DLD1 (cell line): Measurements from ENCODE around the gene GTF2H4.

Experiments
- in situ Hi-C: cut with HindIII; loops from 2 replicates; pipeline ENCODE4 v1.10.0; 2017; ENCODE audit warnings: low sequenced_read_pairs

The GTF2H4 gene

DNA sequence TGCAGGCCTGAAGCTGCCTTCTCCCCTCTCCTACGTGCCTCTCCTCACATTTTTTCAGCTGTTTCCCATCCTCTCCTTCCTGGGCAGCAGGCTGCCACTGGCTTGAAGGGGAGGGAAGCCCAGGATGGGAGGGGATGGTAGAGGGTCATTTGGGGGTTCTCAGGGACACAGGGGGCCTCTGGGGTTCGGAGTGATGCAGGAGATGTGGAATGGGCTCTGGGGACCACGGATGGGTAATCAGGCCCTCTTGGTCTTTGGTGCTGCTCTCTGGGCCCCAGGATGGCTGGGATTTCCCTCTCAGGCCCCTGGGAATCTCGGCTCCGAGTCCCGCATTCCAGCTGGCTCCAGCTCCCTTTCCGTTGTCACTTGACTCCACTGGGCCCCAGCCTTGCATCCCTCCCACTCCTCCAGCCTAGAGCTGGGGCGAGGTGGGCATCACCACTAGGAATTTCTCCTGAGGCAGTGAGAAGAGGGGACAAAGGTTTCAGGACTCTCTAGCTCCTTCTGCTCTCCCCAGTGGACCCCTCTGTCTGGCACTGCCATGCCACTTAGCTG is 25.7 kb upstream of the GTF2H4 start:
- in situ Hi-C loops: loop anchor here (25.0 kb wide), 1 partner anchor 145 kb away; the partner anchor contains the start of genes FLOT1 and IER3

DNA sequence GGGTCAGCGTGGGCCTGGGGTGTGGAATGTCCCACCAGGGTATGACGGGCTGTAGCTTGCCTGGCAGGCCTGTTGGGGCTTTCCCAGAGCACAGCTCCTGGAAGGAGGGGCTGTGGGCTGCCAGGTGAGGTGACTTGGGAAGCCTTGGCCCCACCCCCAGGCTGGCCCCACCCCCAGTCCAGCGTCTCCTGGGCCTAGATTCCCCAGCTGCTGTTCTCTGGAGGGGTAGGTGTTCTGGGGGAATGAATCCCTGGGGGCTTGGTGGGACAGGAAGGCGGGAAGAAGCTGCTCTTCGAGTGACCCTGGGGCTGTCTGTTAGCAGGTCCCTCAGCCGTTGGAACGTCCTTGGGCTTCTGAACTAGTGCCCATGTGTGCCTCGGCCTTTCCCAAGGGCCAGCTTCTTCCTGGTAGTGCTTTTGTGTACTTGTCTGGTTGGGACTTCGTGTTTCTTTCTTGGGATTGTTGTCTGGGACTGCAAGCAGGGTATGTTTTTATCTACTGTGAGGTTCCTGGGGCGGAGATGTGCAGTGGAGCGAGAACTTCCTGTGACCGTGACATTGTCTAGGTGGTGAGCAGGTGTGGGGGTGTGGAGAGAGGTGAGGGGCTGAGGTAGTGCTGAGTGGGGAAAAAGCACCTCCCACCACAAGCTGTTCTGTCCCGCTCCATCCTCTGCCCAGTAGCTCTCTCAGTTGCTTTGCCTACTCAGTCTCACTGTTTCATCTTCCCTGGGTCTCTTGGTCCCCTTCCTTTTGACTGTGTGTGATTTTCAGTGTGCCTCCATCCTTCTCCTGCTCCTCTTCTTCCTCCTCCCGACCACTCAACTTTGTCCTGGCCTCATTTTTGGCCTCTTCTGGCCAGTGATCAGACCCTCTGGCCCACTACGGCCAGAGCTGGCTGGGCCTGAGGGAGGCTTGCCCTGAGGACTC is 25.0 kb upstream of the GTF2H4 start:
- in situ Hi-C loops: loop anchor here (25.0 kb wide), 1 partner anchor 146 kb away; the partner anchor contains the start of genes FLOT1 and IER3

- in situ Hi-C loops: loop anchor here (25.0 kb wide), 1 partner anchor 147 kb away; the partner anchor contains the start of genes FLOT1 and IER3
Measured at GRCh38 chr6:30883685-30884520, 24.1 kb upstream of the GTF2H4 start, which contains the start of gene DDR1. Gene DDR1 (plus strand): TSS chr6:30884519. CDS start chr6:30888730, 4,211 bp downstream.

GRCh38 chr6:30884521-30885480 is 23.2 kb upstream of the GTF2H4 start:
- in situ Hi-C loops: loop anchor here (25.0 kb wide), 1 partner anchor 148 kb away; the partner anchor contains the start of genes FLOT1 and IER3

- in situ Hi-C loops: loop anchor here (25.0 kb wide), 1 partner anchor 148 kb away; the partner anchor contains the start of genes FLOT1 and IER3
Measured at GRCh38 chr6:30885481-30885998, 22.5 kb upstream of the GTF2H4 start.

DNA sequence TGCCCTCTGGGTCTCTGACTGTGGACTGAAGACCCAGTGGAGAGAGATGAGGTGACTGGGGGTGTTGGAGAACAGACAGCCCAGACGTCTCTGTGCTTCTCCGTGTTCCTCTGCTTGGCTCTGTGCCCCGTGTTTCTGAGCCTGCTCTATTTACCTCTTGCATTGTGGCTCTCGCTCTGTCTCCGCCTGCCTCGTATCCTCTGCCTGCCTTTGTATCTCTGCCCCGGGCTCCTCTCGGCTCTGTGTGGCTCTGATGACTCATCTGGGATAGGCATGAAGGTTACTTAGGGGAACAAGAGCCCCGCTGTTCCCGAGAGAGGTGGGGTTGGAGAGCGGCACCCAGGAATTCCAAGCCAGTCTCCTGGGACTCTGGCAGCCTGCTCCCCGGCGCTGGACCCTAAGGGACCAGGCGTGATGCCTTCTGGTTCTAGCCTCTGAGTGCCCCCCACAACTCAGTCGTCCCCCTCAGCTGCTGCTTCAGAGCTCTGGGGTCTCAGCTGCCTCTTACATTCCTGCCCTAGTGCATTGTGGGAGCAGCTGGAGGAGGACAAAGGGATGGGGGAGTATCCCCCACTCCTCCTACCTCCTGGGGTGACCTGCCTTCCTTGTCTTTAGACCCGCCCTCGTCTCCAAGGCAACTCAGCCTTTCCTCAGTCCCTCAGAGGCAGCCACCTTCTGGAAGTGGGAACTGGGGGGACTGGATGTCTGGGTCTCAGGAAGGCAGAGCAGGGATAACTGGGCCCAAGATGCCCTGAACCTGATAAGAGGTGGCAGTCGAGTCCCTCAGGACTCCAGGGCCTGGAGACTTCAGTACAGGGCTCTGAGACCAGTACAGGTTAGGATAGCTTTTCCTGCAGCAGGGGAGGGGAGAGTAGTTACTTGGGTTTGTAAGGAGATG is 21.8 kb upstream of the GTF2H4 start:
- in situ Hi-C loops: loop anchor here (25.0 kb wide), 1 partner anchor 149 kb away; the partner anchor contains the start of genes FLOT1 and IER3

- in situ Hi-C loops: loop anchor here (25.0 kb wide), 1 partner anchor 150 kb away; the partner anchor contains the start of genes FLOT1 and IER3
Measured at GRCh38 chr6:30886897-30887255, 21.1 kb upstream of the GTF2H4 start.

- in situ Hi-C loops: loop anchor here (25.0 kb wide), 1 partner anchor 151 kb away; the partner anchor contains the start of genes FLOT1 and IER3
Measured at GRCh38 chr6:30887901-30888815, 19.8 kb upstream of the GTF2H4 start.

DNA sequence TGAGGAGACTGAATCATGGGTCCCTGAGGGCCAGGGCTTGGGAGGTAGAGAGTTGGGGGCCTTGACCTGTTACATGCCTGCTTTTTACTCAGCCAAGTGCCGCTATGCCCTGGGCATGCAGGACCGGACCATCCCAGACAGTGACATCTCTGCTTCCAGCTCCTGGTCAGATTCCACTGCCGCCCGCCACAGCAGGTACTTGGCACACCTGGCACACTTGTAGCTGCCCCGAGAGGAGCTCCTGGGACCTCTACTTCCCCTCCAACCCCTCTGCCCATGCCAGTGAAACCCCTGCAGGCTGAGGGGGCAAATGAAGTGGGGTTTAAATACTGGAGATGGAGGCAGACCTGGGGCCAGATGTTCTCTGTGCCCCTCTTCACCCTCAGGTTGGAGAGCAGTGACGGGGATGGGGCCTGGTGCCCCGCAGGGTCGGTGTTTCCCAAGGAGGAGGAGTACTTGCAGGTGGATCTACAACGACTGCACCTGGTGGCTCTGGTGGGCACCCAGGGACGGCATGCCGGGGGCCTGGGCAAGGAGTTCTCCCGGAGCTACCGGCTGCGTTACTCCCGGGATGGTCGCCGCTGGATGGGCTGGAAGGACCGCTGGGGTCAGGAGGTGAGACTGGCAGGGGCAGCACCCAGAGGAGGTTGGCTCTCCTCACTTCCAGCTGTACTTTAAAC is 19.1 kb upstream of the GTF2H4 start:
- in situ Hi-C loops: loop anchor here (25.0 kb wide), 1 partner anchor 152 kb away; the partner anchor contains the start of genes FLOT1 and IER3

- in situ Hi-C loops: loop anchor here (25.0 kb wide), 1 partner anchor 152 kb away; the partner anchor contains the start of genes FLOT1 and IER3
Measured at GRCh38 chr6:30889496-30889885, 18.5 kb upstream of the GTF2H4 start.

DNA sequence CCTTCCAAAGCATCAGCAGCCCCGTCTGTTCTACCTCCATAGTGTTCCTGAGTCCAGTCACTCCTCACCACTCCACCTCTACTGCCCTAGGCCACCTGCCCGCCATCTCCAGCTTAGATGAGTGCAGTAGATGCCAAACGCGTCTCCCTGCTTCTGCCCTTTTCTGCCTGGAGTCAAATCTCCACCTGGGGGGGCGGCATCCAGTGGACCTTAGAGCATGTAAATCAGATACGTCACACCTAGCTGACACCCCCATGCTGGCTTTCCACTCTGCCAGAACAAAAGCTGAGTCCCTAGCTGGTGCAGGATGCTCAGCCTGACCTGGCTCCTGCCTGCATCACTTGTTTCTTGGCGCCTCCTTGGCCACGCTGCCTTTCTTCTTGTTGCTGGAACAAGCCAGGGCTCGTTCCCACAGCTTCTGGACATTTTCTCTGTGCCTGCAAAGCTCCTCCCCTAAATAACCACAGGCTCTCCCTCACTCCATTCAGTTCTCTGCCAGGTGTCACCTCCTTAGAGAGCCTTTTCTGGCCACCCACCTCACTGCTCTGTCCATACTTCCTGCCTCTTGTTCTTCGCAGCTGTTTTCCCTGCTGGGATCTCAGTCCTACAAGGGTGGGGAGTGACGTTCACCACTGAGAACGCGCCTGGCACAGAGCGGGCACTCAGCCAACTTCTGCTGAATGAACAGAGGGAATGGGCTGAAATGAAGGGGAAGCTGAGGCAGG is 17.9 kb upstream of the GTF2H4 start:
- in situ Hi-C loops: loop anchor here (25.0 kb wide), 1 partner anchor 153 kb away; the partner anchor contains the start of genes FLOT1 and IER3

GRCh38 chr6:30890646-30891449 is 17.2 kb upstream of the GTF2H4 start:
- in situ Hi-C loops: loop anchor here (25.0 kb wide), 1 partner anchor 154 kb away; the partner anchor contains the start of genes FLOT1 and IER3

GRCh38 chr6:30891450-30891723 is 16.6 kb upstream of the GTF2H4 start:
- in situ Hi-C loops: loop anchor here (25.0 kb wide), 1 partner anchor 154 kb away; the partner anchor contains the start of genes FLOT1 and IER3

DNA sequence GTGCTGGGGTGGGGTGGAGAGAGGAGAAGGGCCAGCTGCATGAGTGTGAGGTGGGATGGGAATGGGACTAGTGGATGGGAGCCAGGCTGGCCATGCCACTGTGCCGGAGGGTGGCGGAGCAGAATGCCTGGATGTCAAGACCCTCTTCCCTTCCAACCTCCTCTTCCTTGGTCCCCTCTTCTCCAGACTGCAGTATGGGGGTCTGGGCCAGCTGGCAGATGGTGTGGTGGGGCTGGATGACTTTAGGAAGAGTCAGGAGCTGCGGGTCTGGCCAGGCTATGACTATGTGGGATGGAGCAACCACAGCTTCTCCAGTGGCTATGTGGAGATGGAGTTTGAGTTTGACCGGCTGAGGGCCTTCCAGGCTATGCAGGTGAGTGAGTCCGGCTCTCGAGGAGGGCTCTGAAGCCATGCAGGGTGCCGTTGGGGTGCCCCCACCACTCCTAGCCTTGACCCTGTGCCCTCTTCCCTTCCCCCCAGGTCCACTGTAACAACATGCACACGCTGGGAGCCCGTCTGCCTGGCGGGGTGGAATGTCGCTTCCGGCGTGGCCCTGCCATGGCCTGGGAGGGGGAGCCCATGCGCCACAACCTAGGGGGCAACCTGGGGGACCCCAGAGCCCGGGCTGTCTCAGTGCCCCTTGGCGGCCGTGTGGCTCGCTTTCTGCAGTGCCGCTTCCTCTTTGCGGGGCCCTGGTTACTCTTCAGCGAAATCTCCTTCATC is 16.0 kb upstream of the GTF2H4 start:
- in situ Hi-C loops: loop anchor here (25.0 kb wide), 1 partner anchor 155 kb away; the partner anchor contains the start of genes FLOT1 and IER3
